H7 (cell line): ENCODE measurements around the gene AHCYL2. TPM values are rescaled to one million over a fixed set of nuclear protein-coding genes. Genes with fewer than 3 reads are reported as not detected.
"Not testable (repeated sequence)": the region's sequence is repeated elsewhere in the genome, so short reads cannot be mapped to it uniquely, and the experiment has no call there.

Source experiments
- DNase-seq: peaks from one replicate; pipeline ENCODE4 v3.0.0; 2012
- H3K27me3 ChIP-seq: 2 replicates; pipeline ENCODE4 v1.6.0; 2011; ENCODE audit warnings: mild to moderate bottlenecking, low read length; ENCODE audit not compliant: control insufficient read depth, insufficient read depth
- H3K36me3 ChIP-seq: replicated peaks from 2 replicates; pipeline ENCODE4 v1.5.1; 2011; ENCODE audit warnings: low read length; ENCODE audit not compliant: control insufficient read depth, insufficient read depth
- H3K4me3 ChIP-seq: 2 replicates; pipeline ENCODE4 v1.5.1; 2011; ENCODE audit warnings: low read depth, mild to moderate bottlenecking, control low read depth, low read length, moderate library complexity; ENCODE audit not compliant: insufficient read depth
- total RNA-seq: library from RNA; depleted of rRNA; stranded (reverse); fragments of >200 nt; shearing (Covaris generic); gene quantifications from 2 replicates; pipeline ENCODE4 v1.2.3, GENCODE V29; 2014

Gene AHCYL2
- total RNA-seq, 1 experiment from 2014 or later: 14.2 TPM

GRCh38 chr7:129394982-129395914, 170.4 kb downstream of the AHCYL2 start:
- no peaks in the 10 kb centered on the region for H3K27me3 ChIP-seq
- H3K4me3 ChIP-seq: no peak overlapping the region
- no peak for DNase-seq
- peaks cover 2% of the 10 kb centered on the region for H3K36me3 ChIP-seq

GRCh38 chr7:129401228-129401966, 176.6 kb downstream of the AHCYL2 start:
- Histone ChIP-seq H3K27me3 (no peaks in the 10 kb centered on the region), H3K36me3 (no peaks in the 10 kb centered on the region; the same call in none of the 2 replicates), H3K4me3 (no peak overlapping the region)
- no peak for DNase-seq

GRCh38 chr7:129401967-129402860, 177.4 kb downstream of the AHCYL2 start:
- peak; percentile 10 for DNase-seq
- Histone ChIP-seq H3K4me3 (no peak overlapping the region), H3K27me3 (no peaks in the 10 kb centered on the region), H3K36me3 (no peaks in the 10 kb centered on the region; the same call in none of the 2 replicates)

- no peak for DNase-seq
Observed at GRCh38 chr7:129405527-129405926, 180.7 kb downstream of the AHCYL2 start.

GRCh38 chr7:129410238-129410637, 185.4 kb downstream of the AHCYL2 start:
- H3K36me3 ChIP-seq, H3K27me3 ChIP-seq, H3K4me3 ChIP-seq, DNase-seq: not testable (repeated sequence)

More at GRCh38 chr7:129405527-129405926, 180.7 kb downstream of the AHCYL2 start:
- Histone ChIP-seq H3K36me3 (no peaks in the 10 kb centered on the region; the same call in none of the 2 replicates), H3K4me3 (no peak overlapping the region), H3K27me3 (no peaks in the 10 kb centered on the region)

- Histone ChIP-seq H3K27me3 (no peaks in the 10 kb centered on the region), H3K4me3 (no peak overlapping the region), H3K36me3 (peaks cover 2% of the 10 kb centered on the region; the same call in 1 of the 2 replicates)
- no peak for DNase-seq
Observed at GRCh38 chr7:129412501-129412900, 187.7 kb downstream of the AHCYL2 start.

GRCh38 chr7:129417073-129417472, 192.2 kb downstream of the AHCYL2 start:
- DNase-seq: no peak
- peaks cover 2% of the 10 kb centered on the region; the same call in 1 of the 2 replicates for H3K36me3 ChIP-seq

GRCh38 chr7:129421717-129422250, 197.0 kb downstream of the AHCYL2 start:
- no peak for DNase-seq
- Histone ChIP-seq H3K4me3 (no peak overlapping the region), H3K36me3 (peaks cover 5% of the 10 kb centered on the region), H3K27me3 (no peaks in the 10 kb centered on the region)

More at GRCh38 chr7:129417073-129417472, 192.2 kb downstream of the AHCYL2 start:
- Histone ChIP-seq H3K27me3 (no peaks in the 10 kb centered on the region), H3K4me3 (no peak overlapping the region)

- Histone ChIP-seq H3K36me3 (peaks cover 5% of the 10 kb centered on the region), H3K27me3 (no peaks in the 10 kb centered on the region), H3K4me3 (no peak overlapping the region)
- DNase-seq: no peak
Observed at GRCh38 chr7:129422727-129423126, 197.9 kb downstream of the AHCYL2 start.

- peaks cover 5% of the 10 kb centered on the region for H3K36me3 ChIP-seq
- no peaks in the 10 kb centered on the region for H3K27me3 ChIP-seq
- H3K4me3 ChIP-seq: no peak overlapping the region
- no peak for DNase-seq
Observed at GRCh38 chr7:129423700-129424410, 199.0 kb downstream of the AHCYL2 start.

- DNase-seq: no peak
- no peaks in the 10 kb centered on the region for H3K27me3 ChIP-seq
- peaks cover 5% of the 10 kb centered on the region for H3K36me3 ChIP-seq
- H3K4me3 ChIP-seq: no peak overlapping the region
Observed at GRCh38 chr7:129426482-129426881, 201.7 kb downstream of the AHCYL2 start.

GRCh38 chr7:129427526-129428045, 202.8 kb downstream of the AHCYL2 start:
- Histone ChIP-seq H3K36me3 (peaks cover 5% of the 10 kb centered on the region), H3K27me3 (peaks cover 2% of the 10 kb centered on the region; the same call in 1 of the 2 replicates), H3K4me3 (no peak overlapping the region)
- no peak for DNase-seq
